ENCODE data around the gene C1QTNF6. TPM values are rescaled to one million over a fixed set of nuclear protein-coding genes. Genes with fewer than 3 reads are reported as not detected.

The C1QTNF6 gene
- total RNA-seq, 1 experiment from 2014 or later = 0.08 TPM

DNA sequence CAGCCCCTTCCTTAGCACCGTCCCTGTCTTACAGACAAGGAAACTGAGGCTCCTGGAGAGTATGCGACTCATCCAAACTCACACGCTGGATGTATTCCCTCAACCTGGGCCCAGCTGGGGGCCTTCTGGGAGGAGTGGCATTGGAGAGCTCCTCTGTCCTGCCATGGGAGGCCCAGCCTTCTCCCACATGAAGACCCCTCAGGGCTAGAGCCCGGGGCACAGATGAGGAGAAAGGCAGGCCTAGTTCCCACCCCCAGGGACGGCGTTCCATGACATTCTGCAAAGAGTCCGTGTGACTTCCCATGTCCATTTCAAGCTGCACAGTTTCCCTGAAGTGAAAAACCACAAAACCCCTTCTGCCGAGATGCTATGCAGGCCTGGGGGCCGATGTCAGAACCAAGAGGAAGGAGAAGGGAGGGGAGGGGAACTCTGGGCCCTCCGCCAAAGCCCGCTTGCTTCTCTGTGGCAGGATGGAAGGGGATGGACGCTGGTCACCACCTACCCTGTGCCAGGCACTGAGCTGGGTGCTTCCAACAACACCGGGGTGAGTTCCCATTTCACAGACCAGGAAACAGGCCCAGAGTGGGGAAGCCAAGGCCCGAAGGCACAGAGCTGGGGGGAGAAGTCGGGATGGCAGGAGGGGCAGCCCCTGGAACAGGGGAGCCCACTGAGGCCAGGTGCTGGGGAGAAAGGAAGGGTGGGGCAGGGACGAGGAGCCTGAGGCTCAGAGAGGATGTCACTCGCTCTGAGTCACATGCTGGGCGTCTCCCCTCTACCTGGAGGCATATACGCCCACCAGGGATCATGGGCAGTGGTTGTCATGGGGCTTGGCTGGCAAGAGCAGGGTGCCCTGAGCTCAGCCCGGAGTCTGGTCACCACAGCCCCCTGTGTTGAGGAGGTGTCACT is 40.3 kb upstream of the C1QTNF6 start:
- Histone ChIP-seq H3K27ac (no peak overlapping the region), H3K27me3 (0 out of 2 replicates have a peak, but pooled peaks cover 2% of the 10 kb centered on the region), H3K9me3 (replicated peaks) (no peaks in the 10 kb centered on the region), H3K36me3 (no peaks in the 10 kb centered on the region), H3K4me3 (no peak overlapping the region), H3K4me1 (no peaks in the 10 kb centered on the region)
- DNase-seq = no peak

- Histone ChIP-seq H3K4me3 (no peak overlapping the region), H3K27me3 (no peaks in the 10 kb centered on the region), H3K36me3 (no peaks in the 10 kb centered on the region), H3K27ac (no peak overlapping the region), H3K4me1 (no peaks in the 10 kb centered on the region), H3K9me3 (replicated peaks) (no peaks in the 10 kb centered on the region)
- no peak for DNase-seq
Observed at GRCh38 chr22:37226514-37226913, 38.5 kb upstream of the C1QTNF6 start.

GRCh38 chr22:37226087-37226486 is 38.0 kb upstream of the C1QTNF6 start:
- no peaks in the 10 kb centered on the region for H3K27me3 ChIP-seq
- no peak overlapping the region for H3K4me3 ChIP-seq
- H3K4me1 ChIP-seq = no peaks in the 10 kb centered on the region
- H3K36me3 ChIP-seq = no peaks in the 10 kb centered on the region
- H3K27ac ChIP-seq = no peak overlapping the region
- no peaks in the 10 kb centered on the region for H3K9me3 ChIP-seq (replicated peaks)
- DNase-seq = no peak

GRCh38 chr22:37225481-37225880 is 37.4 kb upstream of the C1QTNF6 start:
- DNase-seq = no peak
- H3K4me3 ChIP-seq = no peak overlapping the region
- no peak overlapping the region for H3K27ac ChIP-seq
- no peaks in the 10 kb centered on the region for H3K9me3 ChIP-seq (replicated peaks)
- no peaks in the 10 kb centered on the region for H3K27me3 ChIP-seq
- no peaks in the 10 kb centered on the region for H3K4me1 ChIP-seq
- H3K36me3 ChIP-seq = no peaks in the 10 kb centered on the region

- Histone ChIP-seq H3K36me3 (no peaks in the 10 kb centered on the region), H3K4me3 (no peak overlapping the region), H3K9me3 (replicated peaks) (no peaks in the 10 kb centered on the region)
Observed at GRCh38 chr22:37224757-37225420, 36.8 kb upstream of the C1QTNF6 start.

GRCh38 chr22:37223965-37224551 is 36.0 kb upstream of the C1QTNF6 start:
- Histone ChIP-seq H3K27me3 (no peaks in the 10 kb centered on the region), H3K9me3 (replicated peaks) (no peaks in the 10 kb centered on the region), H3K36me3 (no peaks in the 10 kb centered on the region), H3K4me3 (no peak overlapping the region), H3K27ac (no peak overlapping the region), H3K4me1 (no peaks in the 10 kb centered on the region)
- DNase-seq = no peak

More at GRCh38 chr22:37224757-37225420, 36.8 kb upstream of the C1QTNF6 start:
- no peak overlapping the region for H3K27ac ChIP-seq
- no peaks in the 10 kb centered on the region for H3K4me1 ChIP-seq
- DNase-seq = no peak
- H3K27me3 ChIP-seq = no peaks in the 10 kb centered on the region

- DNase-seq = no peak
- H3K4me3 ChIP-seq = no peak overlapping the region
- H3K27ac ChIP-seq = no peak overlapping the region
- H3K4me1 ChIP-seq = no peaks in the 10 kb centered on the region
- H3K9me3 ChIP-seq (replicated peaks) = no peaks in the 10 kb centered on the region
- H3K36me3 ChIP-seq = no peaks in the 10 kb centered on the region
- H3K27me3 ChIP-seq = no peaks in the 10 kb centered on the region
Observed at GRCh38 chr22:37222440-37222971, 34.5 kb upstream of the C1QTNF6 start.

DNA sequence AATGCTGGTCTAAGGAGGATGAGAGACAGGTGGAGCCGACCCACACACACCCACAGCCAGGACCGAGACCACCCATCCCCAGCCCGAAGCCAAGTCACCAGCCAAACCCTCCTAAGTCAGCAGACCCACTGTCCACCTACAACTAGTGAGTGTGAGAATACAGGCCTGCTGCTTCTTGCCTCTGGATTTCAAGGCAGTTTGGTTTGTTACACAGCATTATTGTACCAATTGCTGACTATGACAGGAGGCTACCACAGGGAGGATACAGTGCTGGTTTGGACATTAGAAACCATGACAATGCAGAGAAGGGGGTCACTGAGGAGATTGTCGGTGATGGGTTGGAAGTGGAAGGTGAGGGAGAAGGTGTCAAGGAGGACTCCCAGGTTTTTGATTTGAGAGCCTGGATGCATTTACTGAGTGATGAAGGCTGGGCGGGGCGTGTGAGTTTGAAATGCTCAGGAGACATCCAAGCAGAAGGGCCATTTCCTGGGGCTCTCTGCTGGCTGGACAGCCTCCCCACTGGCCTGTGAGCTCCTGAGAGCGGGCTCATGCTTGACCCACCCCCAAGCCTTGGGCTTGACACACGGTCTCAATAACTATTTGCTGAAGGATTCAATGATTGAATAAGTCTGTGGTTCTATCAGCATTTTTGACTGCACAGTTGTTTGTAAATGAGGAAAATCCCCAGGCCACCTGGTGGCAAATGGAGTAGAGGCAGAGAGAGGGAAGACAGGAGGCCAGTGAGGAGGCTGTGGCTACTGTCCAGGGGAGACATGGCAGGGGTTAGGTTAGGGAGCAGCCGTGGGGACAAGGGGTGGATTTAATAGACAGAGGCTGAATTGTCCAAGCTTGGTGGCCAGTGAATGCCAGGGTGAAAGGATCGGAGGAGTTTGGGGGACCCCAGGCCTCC is 33.6 kb upstream of the C1QTNF6 start:
- DNase-seq = no peak
- H3K27me3 ChIP-seq = no peaks in the 10 kb centered on the region
- H3K27ac ChIP-seq = no peak overlapping the region
- no peaks in the 10 kb centered on the region for H3K9me3 ChIP-seq (replicated peaks)
- no peaks in the 10 kb centered on the region for H3K4me1 ChIP-seq
- no peak overlapping the region for H3K4me3 ChIP-seq
- no peaks in the 10 kb centered on the region for H3K36me3 ChIP-seq

DNA sequence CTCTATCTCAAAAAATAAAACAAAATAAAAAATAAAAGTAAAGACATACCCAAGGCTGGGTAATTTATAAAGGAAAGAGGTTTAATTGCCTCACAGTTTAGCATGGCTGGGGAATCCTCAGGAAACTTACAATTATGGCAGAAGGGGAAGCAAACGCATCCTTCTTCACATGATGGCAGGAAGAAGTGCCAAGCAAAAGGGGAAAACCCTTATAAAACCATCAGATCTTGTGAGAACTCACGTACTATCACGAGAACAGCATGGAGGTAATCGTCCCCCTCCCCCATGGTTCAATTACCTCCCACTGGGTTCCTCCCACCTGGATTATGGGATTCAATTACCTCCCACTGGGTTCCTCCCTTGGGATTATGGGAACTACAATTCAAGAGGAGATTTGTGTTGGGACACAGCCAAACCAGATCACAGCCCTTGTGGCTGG is 32.5 kb upstream of the C1QTNF6 start:
- no peak for DNase-seq
- Histone ChIP-seq H3K36me3 (no peaks in the 10 kb centered on the region), H3K27me3 (no peaks in the 10 kb centered on the region), H3K9me3 (replicated peaks) (no peaks in the 10 kb centered on the region), H3K4me3 (no peak overlapping the region), H3K27ac (no peak overlapping the region), H3K4me1 (no peaks in the 10 kb centered on the region)

- H3K27ac ChIP-seq = no peak overlapping the region
- no peaks in the 10 kb centered on the region for H3K27me3 ChIP-seq
- DNase-seq = no peak
- no peaks in the 10 kb centered on the region for H3K9me3 ChIP-seq (replicated peaks)
- H3K4me3 ChIP-seq = no peak overlapping the region
- H3K36me3 ChIP-seq = no peaks in the 10 kb centered on the region
- H3K4me1 ChIP-seq = no peaks in the 10 kb centered on the region
Observed at GRCh38 chr22:37219533-37219932, 31.5 kb upstream of the C1QTNF6 start.

DNA sequence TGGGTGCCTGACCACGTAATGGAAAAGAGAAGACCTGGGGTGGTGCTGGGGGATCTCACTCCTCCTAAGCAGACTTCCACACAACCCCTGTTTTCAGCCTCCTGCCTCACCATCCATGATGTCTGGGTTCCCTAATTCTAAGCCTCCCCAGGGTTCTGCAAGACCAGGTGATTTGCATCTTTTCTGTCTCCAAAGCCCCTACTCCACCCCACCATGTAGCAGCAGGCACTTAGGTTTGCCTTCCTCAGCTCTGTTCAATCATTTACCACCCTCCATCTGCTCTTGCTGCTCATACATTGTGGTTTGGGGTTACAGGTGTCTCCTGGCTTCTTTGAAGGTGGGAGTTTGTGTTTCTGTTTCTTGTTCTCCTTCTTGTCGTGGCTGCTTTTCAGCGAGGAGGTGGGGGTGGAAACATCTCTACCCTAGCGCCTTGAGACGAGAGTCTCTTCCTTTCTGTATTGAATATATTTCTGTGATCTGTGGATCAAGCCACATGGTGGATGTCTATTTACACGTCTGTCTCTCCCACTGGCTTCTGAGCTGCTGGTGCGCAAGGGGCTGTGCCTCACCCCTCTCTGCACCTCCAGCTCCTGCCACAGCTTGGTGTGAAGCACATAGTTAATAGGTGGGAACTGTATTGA is 30.8 kb upstream of the C1QTNF6 start:
- Histone ChIP-seq H3K27me3 (no peaks in the 10 kb centered on the region; the same call in 1 of the 2 replicates), H3K36me3 (no peaks in the 10 kb centered on the region), H3K4me3 (no peak overlapping the region), H3K4me1 (no peaks in the 10 kb centered on the region), H3K27ac (no peak overlapping the region), H3K9me3 (replicated peaks) (no peaks in the 10 kb centered on the region)
- no peak for DNase-seq

DNA sequence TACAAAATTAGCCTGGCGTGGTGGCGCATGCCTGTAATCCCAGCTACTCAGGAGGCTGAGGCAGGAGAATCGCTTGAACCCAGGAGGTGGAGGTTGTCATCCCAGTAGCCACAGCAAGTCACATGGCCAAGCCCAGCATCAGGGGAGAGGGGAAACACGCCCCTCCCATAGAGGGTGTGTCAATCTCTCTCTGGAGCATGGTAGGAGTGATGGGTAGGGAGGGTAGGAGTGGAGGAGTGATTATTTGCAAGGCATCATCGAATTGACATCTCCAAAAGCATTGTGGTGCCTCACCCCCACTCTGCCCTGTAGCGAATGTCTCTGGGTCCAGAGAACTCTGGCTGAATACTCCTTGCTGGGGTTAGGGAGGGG is 30.3 kb upstream of the C1QTNF6 start:
- H3K36me3 ChIP-seq = no peaks in the 10 kb centered on the region
- H3K4me1 ChIP-seq = no peaks in the 10 kb centered on the region
- peaks cover 3% of the 10 kb centered on the region; the same call in 1 of the 2 replicates for H3K27me3 ChIP-seq
- DNase-seq = no peak
- no peak overlapping the region for H3K27ac ChIP-seq
- no peak overlapping the region for H3K4me3 ChIP-seq
- no peaks in the 10 kb centered on the region for H3K9me3 ChIP-seq (replicated peaks)

GRCh38 chr22:37215890-37216289 is 27.8 kb upstream of the C1QTNF6 start:
- no peaks in the 10 kb centered on the region for H3K9me3 ChIP-seq (replicated peaks)
- no peak for DNase-seq
- no peaks in the 10 kb centered on the region for H3K36me3 ChIP-seq
- H3K4me1 ChIP-seq = no peaks in the 10 kb centered on the region
- no peak overlapping the region for H3K4me3 ChIP-seq
- peaks cover 7% of the 10 kb centered on the region; the same call in 1 of the 2 replicates for H3K27me3 ChIP-seq
- H3K27ac ChIP-seq = no peak overlapping the region

DNA sequence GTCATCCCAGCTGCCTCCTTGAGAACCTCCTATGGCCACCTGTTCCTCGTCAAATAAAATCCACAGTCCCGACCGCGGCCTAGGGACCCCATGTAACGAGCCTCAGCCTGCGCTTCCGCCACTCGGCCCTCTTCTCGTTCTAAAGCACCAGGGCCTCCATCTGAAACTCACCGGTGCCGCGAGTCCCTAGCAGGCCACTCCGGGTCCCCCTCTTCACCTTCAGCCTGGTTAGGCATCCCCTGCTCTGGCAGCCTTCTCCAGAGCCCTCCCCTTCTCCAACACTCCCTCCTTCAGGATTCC is 26.6 kb upstream of the C1QTNF6 start:
- DNase-seq = no peak
- Histone ChIP-seq H3K27ac (no peak overlapping the region), H3K36me3 (no peaks in the 10 kb centered on the region), H3K4me1 (no peaks in the 10 kb centered on the region), H3K27me3 (peaks cover 7% of the 10 kb centered on the region; the same call in 1 of the 2 replicates), H3K4me3 (no peak overlapping the region), H3K9me3 (replicated peaks) (no peaks in the 10 kb centered on the region)

All from SJCRH30 (cell line).